GM19193 (cell line): Measurements from ENCODE around the gene PPP1R2.
A peak's percentile ranks its signal among the peaks of the same experiment; 100 is the strongest.

Experiments
- POLR2A ChIP-seq: IDR thresholded peaks from 4 replicates; pipeline ENCODE4 v1.6.1; 2011; ENCODE audit not compliant: insufficient read depth, insufficient read length; ENCODE audit errors: extremely low read depth

PPP1R2 gene

GRCh38 chr3:195549931-195550519, 6.9 kb upstream of the PPP1R2 start:
- peak; percentile 32 for TF ChIP-seq POLR2A

- no peak for TF ChIP-seq POLR2A
These were observed 5.9 kb upstream of the PPP1R2 start for GRCh38 chr3:195548987-195549386.

DNA sequence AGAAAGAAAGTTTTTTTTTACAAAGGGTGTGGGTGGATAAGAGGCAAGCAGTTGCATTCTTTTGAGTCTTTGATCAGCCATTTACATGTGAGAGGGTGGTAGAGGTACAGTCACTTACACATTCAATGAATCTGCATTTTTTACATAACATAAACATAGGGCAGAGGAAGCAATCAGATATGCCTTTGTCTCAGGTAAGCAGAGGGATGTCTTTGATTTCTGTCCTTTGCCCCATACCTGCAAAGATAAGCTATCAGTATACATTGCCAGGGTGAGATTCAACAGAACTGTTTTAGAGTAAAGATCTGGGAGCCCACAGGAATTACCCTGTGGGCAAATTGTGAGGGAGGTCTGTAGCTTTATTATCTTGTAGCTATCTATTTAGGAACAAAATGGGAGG, 5.4 kb upstream of the PPP1R2 start:
- TF ChIP-seq POLR2A = no peak

GRCh38 chr3:195548006-195548405, 4.9 kb upstream of the PPP1R2 start:
- no peak for TF ChIP-seq POLR2A

GRCh38 chr3:195546130-195546560, 3.0 kb upstream of the PPP1R2 start:
- TF ChIP-seq POLR2A = no peak

GRCh38 chr3:195544634-195545033, 1.5 kb upstream of the PPP1R2 start:
- TF ChIP-seq POLR2A = no peak

DNA sequence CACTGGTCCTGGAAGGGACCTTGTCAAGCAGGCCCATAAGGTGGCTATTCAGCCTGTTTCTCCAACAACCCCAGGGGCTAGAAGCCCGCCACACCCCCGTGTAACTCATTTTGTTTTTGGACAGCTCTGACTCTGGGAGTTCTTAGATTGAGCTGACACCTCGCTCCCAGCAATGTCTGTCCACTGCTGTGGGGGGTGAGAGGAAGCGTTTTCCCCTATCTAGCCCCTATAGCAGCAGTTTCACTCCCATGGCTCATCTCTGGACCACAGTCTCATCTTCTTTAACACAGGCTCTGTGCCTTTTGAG, 1.1 kb upstream of the PPP1R2 start:
- no peak for TF ChIP-seq POLR2A

GRCh38 chr3:195543500-195544229, 540 bp upstream of the PPP1R2 start:
- TF ChIP-seq POLR2A = no peak

- no peak for TF ChIP-seq POLR2A
These were observed 818 bp downstream of the PPP1R2 start for GRCh38 chr3:195542316-195542697.

- no peak for TF ChIP-seq POLR2A
These were observed 2.6 kb downstream of the PPP1R2 start for GRCh38 chr3:195540511-195540910.

DNA sequence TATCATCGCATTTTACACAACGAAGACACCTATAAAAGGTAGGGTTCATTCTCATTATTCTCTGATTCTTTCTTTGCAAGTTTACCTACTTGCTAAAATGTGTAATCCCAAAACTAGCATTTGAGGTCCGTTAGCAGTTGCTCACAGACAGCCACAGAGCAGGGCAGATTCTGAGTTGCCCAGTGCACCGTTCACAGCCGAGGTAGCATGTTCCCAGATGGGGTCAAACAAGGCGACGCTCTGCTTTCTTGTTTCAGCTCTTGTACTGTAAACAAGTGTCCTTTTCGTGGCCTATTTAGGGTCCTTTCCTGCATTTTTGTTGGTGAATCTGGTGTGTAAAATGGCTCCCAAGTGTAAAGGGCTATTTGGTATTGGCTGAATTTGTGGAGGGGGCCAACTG, 3.1 kb downstream of the PPP1R2 start:
- no peak for TF ChIP-seq POLR2A

GRCh38 chr3:195539479-195539878, 3.6 kb downstream of the PPP1R2 start:
- no peak for TF ChIP-seq POLR2A

DNA sequence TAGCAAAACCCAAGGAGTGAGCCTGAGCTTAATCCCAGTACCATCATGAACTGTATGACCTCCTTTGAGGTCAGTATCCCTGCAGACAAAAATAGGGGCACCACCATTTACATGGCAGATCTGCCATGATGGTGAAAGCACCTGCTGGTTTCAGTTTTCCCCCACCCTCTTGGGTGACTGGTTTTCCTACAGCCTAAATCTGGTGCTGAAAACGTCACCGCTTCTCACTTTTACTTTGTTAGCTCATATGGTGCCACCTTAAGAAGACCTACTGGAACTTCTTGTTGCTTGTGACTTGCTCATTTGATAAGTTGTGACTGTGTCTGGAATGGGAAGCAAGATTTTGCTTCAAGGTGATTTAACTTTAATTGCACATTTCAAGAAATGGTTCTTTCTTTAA, 5.1 kb downstream of the PPP1R2 start:
- TF ChIP-seq POLR2A = no peak

DNA sequence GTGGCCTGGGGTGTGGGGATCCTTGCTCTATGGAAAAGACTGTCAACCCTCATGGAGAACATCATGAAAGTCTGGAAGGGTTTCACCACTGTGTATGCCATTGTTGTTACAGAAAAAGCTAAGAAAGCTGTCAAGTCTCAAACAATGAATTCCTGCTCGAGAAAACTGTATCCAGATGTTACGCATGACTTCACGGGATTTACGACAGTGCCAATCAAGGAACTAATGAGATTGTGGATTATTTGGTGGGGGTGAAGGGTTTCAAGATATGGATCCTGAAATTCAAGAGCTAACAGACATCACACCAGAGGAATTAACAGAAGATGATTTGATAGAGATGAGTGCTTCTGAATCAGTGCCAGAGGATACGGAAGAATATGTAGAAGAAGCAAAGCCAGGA, 7.8 kb downstream of the PPP1R2 start:
- TF ChIP-seq POLR2A = no peak

DNA sequence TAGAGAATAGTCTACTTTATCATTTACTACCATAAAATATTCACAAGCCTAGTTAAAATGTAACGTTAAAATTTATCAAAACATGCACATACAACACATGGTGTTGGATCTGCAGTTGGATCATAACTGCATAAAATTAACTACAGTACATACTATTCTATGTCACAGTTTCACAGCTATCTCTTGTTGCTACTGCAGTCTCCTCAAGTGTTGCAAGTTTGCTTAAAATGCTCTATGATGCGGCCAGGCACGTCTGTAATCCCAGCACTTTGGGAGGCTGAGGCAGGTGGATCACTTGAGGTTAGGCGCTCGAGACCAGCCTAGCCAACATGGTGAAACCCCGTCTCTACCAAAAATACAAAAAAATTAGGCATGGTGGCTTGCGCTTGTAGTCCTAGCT, 10.3 kb downstream of the PPP1R2 start:
- no peak for TF ChIP-seq POLR2A

- TF ChIP-seq POLR2A = no peak
These were observed 10.8 kb downstream of the PPP1R2 start for GRCh38 chr3:195532345-195532744.

GRCh38 chr3:195531683-195532082, 11.4 kb downstream of the PPP1R2 start:
- TF ChIP-seq POLR2A = no peak
